Pancreas (tissue), 10 donors: ENCODE measurements around the gene HABP4. TPM values are rescaled to one million over a fixed set of nuclear protein-coding genes. Genes with fewer than 3 reads are reported as not detected.

Experiments
- ATAC-seq, 4 donors: fragments of 200-7000 bp; cut with Tn5 transposase; one replicate each; pipeline versions ENCODE4 v1.8.0 to v1.9.1; 2020; ENCODE audit warnings: mild to moderate bottlenecking in 4 of 4, moderate library complexity in 4 of 4
- DNase-seq, 6 donors: peaks; one replicate each; pipeline ENCODE4 v3.0.0-alpha.2; 2020
- FAIRE-seq: peaks from 2 replicates; lab custom pipeline; 2012; peaks lifted over from hg19 to GRCh38; lab: Jason Lieb, UNC
- H3K27ac ChIP-seq, 4 donors: fragments of 200-600 bp; sonication (generic); 1 replicate in 3 of 4; 2 replicates in 1 of 4; pipeline versions ENCODE4 v1.5.0 to v1.8.0; 2020
- H3K27me3 ChIP-seq, 4 donors: fragments of 200-600 bp; one replicate each; pipeline ENCODE4 v1.8.0; 2021
- H3K36me3 ChIP-seq, 3 donors: fragments of 200-600 bp; sonication (generic) in 1 of 3; one replicate each; pipeline versions ENCODE4 v1.5.0 to v1.8.0; 2020 to 2021
- H3K4me1 ChIP-seq, 3 donors: fragments of 200-600 bp; one replicate each; pipeline ENCODE4 v1.8.0; 2021
- H3K4me3 ChIP-seq, 4 donors: fragments of 200-600 bp; sonication (generic) in 2 of 4; one replicate each; pipeline versions ENCODE4 v1.5.0 to v1.8.0; 2020 to 2021
- H3K9me3 ChIP-seq, 4 donors: fragments of 200-600 bp; one replicate each; pipeline ENCODE4 v1.8.0; 2021
- WGBS, 2 donors: extraction: QIAGEN DNeasy Blood & Tissue Kit; methylation state at CpG; one replicate each; pipeline ENCODE4 v1.1.7; 2013; 5-methylcytosine and 5-hydroxymethylcytosine counted together
- intact Hi-C, 3 donors: fragments of 100-400 bp; cut with DNase I; formaldehyde crosslinking; loops; one replicate each; pipeline versions ENCODE4 v1.11.1 to v1.14.2; 2022
- polyA plus RNA-seq, 2 donors: library from polyadenylated mRNA; stranded (reverse); fragments of 200-250 nt; gene quantifications; one replicate each; pipeline ENCODE4 v1.2.3, GENCODE V29; 2013
- total RNA-seq, 6 donors: library from RNA; stranded (reverse); fragmentation: NEBNext Ultra II Directional in 4 of 6; extraction: Animal tissue kit (Norgen Biotek cat#: 25700) in 4 of 6; gene quantifications; one replicate each; pipeline versions ENCODE4 v1.2.1 to v1.2.4, GENCODE V29; 2021 to 2023
- TF ChIP-seq, protein P1 (sequence below), 4 donors: fragments of 200-600 bp; sonication (generic) in 3 of 4; IDR thresholded peaks; one replicate each; pipeline versions ENCODE4 v1.5.0 to v1.8.0; 2021; ENCODE audit warnings: antibody characterized with exemption in 4 of 4
- donor health status: healthy with polysubstance abuse.
- donor health status: DM: no; HTN: no; CAD: no; lungs with moderate emphysema.
- donor health status: DM: no; HTN: no; CAD: no.
- donor health status: control.
- donor health status: control.
- donor health status: Bipolar disorder and iron deficiency.
- donor health status: DM: yes; HTN: yes; CAD: no.
- donor health status: DM: no; HTN: no; CAD: no.
- donor health status: DM: no; HTN: no; CAD: no.
- donor health status: DM: yes; HTN: yes; CAD: no.

Gene HABP4
- total and polyA plus RNA-seq, 8 donors: 2.8 to 13.0 (median 4.0) TPM

DNA sequence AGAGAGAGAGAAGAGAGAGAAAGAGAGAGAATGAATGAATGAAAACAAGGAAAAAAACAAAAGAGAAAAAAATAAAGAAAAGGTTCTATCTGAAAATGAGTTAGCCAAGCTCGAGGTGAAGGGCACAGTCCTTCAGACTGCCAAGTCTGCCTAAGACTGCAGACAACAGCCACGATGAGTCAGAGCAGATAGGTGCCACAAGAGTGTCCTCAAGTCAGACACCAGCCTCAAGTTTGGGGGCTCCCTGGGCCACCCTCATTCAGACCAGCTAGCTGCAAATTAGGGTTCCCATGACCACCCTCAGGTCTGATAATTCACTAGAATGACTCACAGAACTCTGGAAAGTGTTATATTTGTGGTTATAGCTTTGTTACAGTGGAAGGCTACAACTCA is 13.9 kb upstream of the HABP4 start:
- TF ChIP-seq, protein P1, sequence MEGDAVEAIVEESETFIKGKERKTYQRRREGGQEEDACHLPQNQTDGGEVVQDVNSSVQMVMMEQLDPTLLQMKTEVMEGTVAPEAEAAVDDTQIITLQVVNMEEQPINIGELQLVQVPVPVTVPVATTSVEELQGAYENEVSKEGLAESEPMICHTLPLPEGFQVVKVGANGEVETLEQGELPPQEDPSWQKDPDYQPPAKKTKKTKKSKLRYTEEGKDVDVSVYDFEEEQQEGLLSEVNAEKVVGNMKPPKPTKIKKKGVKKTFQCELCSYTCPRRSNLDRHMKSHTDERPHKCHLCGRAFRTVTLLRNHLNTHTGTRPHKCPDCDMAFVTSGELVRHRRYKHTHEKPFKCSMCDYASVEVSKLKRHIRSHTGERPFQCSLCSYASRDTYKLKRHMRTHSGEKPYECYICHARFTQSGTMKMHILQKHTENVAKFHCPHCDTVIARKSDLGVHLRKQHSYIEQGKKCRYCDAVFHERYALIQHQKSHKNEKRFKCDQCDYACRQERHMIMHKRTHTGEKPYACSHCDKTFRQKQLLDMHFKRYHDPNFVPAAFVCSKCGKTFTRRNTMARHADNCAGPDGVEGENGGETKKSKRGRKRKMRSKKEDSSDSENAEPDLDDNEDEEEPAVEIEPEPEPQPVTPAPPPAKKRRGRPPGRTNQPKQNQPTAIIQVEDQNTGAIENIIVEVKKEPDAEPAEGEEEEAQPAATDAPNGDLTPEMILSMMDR (IDR thresholded peaks at IDR 0.05): no peak
- Histone ChIP-seq H3K4me3 (no peak overlapping the region), H3K27me3 (no peaks in the 10 kb centered on the region), H3K36me3 (no peaks in the 10 kb centered on the region), H3K9me3 (no peaks in the 10 kb centered on the region), H3K27ac (no peak overlapping the region), H3K4me1 (no peaks in the 10 kb centered on the region)
- DNase-seq (no peak), ATAC-seq (no peak), FAIRE-seq (no peak)
- intact Hi-C loops: no loop called here
- 72 to 84% methylated on average over 2 of the region's 2 CpGs for WGBS, 2 donors

DNA sequence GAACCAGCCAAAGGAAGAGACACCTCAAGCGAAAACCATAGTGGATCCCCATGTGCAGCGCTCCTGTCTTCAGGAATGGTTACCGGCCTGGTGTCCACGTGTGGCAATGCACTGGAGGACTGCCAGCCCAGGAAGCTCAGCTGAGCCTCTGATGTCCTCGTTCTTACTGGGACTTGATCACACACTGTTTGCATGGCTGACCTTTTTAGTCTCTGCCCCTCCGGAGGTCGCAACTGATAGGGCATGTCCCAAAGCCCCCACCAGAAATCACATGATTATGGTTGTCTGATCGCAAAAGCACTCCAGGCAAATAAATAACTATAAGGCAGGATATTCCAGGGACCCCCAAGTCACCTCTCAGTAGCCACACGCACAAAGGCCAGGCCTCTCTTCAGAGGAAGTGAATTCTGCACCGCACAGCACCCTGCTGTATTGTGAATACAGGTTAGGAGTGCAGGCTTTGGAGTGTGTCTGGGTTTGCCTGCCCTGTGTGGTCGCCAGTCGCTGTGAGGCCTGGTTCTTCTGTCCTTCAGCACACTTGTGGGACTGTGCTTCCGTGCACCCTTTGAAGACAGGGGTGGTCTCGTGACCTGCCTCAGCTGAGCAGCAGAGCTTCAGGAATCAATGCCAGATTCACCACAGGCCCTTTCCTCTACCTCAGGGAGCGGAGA is 13.4 kb upstream of the HABP4 start:
- Histone ChIP-seq H3K36me3 (no peaks in the 10 kb centered on the region), H3K4me3 (no peak overlapping the region), H3K27ac (no peak overlapping the region), H3K9me3 (no peaks in the 10 kb centered on the region), H3K27me3 (no peaks in the 10 kb centered on the region), H3K4me1 (no peaks in the 10 kb centered on the region)
- intact Hi-C loops: no loop called here
- no peak for ATAC-seq
- 82 to 85% methylated on average over 15 of the region's 15 CpGs for WGBS, 2 donors
- TF ChIP-seq, protein P1 (IDR thresholded peaks at IDR 0.05): no peak
- no peak for DNase-seq
- no peak for FAIRE-seq

DNA sequence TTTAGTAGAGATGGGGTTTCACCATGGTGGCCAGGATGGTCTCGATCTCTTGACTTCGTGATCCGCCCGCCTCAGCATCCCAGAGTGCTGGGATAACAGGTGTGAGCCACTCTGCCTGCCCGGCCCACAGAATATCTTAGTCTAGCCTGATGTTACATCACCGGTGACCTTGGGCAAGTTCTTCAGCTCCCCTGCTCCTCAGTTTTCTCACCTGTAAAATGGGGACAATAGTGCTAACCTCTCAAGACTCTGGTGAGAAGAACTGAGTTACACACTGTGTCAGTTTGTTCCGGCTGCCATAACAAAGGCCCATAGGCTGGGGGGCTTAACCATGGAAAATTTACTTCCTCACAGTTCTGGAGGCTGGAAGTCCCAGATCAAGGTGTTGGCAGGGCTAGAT is 12.5 kb upstream of the HABP4 start:
- Histone ChIP-seq H3K9me3 (no peaks in the 10 kb centered on the region), H3K27ac (no peak overlapping the region), H3K27me3 (no peaks in the 10 kb centered on the region), H3K4me1 (no peaks in the 10 kb centered on the region), H3K4me3 (no peak overlapping the region), H3K36me3 (no peaks in the 10 kb centered on the region)
- no peak for ATAC-seq
- no peak for FAIRE-seq
- TF ChIP-seq, protein P1 (IDR thresholded peaks at IDR 0.05): no peak
- intact Hi-C loops: no loop called here
- WGBS, 2 donors: 91 to 96% methylated on average over 7 of the region's 7 CpGs
- DNase-seq: no peak

DNA sequence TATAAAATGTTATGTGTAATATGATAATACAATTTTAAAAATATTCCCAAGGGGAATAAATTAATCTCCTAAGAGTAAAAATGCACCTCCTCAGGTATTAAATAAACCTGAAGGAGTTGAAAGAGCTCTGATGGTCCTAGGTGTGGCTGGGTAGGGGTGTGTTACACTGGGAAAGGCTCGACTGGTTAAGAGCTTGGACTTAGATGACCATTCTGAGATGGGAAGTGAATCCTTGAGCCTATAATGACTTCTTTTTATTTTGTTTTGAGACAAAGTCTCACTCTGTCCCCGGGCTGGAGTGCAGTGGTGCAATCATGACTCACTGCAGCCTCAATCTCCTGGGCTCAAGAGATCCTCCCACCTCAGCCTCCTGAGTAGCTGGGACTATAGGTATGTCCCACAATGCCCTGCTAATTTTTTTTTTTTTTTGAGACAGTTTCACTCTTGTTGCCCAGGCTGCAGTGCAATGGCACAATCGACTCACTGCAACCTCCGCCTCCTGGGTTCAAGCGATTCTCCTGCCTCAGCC is 9.2 kb upstream of the HABP4 start:
- Histone ChIP-seq H3K27ac (no peak overlapping the region), H3K4me3 (no peak overlapping the region), H3K4me1 (no peaks in the 10 kb centered on the region), H3K36me3 (no peaks in the 10 kb centered on the region), H3K27me3 (no peaks in the 10 kb centered on the region), H3K9me3 (no peaks in the 10 kb centered on the region)
- WGBS, 2 donors: 77 to 90% methylated on average over 5 of the region's 5 CpGs
- TF ChIP-seq, protein P1 (IDR thresholded peaks at IDR 0.05): no peak
- intact Hi-C loops: no loop called here
- DNase-seq (no peak), FAIRE-seq (no peak), ATAC-seq (no peak)

DNA sequence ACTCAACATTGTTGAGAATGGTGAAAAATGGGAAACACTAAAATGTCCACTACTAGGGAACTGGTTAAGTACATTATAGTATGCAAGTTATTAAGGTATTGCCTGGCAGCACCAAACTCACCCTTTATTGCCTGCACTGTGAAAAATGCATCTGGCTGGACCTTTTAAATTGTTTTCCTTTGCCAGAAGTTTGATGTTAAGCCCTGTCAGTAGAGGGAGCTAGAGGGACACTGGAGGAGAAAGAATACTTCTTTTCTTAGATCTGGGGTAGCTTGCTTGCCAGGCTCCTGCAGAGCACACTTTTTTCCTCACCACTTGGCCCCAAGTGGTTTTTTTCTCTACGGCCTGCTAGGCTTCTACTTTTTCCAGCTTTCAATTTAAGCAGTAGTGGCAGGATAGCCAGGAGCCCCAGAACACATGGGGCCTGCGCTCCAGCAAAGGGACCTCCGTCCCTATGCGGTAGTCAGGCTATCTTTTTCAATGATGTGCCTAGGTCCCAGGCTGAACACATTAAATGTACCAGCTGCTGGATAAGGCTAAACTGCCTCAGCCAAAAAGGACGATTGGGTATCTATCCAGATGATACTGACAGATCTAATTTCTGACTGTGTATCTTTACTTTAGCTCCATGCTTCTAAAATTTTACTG is 8.0 kb upstream of the HABP4 start:
- no peaks in the 10 kb centered on the region for H3K27me3 ChIP-seq
- H3K4me1 ChIP-seq: no peaks in the 10 kb centered on the region
- intact Hi-C loops: no loop called here
- WGBS, 2 donors: 79 to 89% methylated on average over 5 of the region's 5 CpGs
- H3K4me3 ChIP-seq: no peak overlapping the region
- H3K9me3 ChIP-seq: no peaks in the 10 kb centered on the region
- ATAC-seq (peak in 3 of 4 donors; percentile 44 to 75 (median 50)), FAIRE-seq (no peak), DNase-seq (no peak)
- H3K27ac ChIP-seq: no peak overlapping the region
- no peaks in the 10 kb centered on the region for H3K36me3 ChIP-seq
- TF ChIP-seq, protein P1 (IDR thresholded peaks at IDR 0.05): peak in 2 of 4 donors; percentile 18 to 30
